Measurements from ENCODE around the gene ZC3H7A.

DNA sequence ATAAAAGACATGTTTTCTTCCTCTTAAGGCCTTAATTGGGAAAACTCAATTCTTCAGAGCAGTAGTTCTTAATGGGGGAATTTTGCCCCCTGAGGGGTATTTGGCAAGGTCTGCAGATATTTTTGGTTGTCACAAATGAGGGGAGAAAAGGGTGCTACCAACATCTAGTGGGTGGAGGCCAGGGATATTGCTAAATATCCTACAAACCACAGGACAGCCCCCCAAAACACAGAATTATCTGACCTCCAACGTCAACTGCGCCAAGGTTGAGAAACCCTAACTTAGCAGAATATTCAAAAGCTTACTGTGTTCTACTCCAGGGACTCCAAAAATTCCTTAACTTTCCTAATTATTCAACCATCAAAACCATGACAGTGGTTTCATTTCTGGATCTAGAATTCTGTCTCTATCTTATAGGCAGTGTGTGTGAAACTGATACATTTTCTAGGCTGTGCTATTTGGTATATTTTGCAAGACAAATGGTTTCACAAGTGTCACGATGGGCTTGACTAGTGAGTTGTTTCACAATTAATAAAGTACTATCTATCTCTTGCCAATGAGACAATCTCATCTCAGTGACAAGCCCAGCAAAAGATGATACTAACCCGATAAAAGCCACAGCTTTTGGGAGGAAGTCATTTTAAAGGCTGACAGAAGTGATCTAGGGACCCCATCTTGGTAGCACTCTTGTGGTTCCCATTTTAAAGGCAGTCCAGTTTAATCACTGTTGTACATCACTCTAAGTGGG is 69.1 kb downstream of the ZC3H7A start:
- TF ChIP-seq, protein P1, sequence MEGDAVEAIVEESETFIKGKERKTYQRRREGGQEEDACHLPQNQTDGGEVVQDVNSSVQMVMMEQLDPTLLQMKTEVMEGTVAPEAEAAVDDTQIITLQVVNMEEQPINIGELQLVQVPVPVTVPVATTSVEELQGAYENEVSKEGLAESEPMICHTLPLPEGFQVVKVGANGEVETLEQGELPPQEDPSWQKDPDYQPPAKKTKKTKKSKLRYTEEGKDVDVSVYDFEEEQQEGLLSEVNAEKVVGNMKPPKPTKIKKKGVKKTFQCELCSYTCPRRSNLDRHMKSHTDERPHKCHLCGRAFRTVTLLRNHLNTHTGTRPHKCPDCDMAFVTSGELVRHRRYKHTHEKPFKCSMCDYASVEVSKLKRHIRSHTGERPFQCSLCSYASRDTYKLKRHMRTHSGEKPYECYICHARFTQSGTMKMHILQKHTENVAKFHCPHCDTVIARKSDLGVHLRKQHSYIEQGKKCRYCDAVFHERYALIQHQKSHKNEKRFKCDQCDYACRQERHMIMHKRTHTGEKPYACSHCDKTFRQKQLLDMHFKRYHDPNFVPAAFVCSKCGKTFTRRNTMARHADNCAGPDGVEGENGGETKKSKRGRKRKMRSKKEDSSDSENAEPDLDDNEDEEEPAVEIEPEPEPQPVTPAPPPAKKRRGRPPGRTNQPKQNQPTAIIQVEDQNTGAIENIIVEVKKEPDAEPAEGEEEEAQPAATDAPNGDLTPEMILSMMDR (conservative IDR thresholded peaks at IDR 0.05; ENCODE audit: low read length) = no peak
- TF ChIP-seq EZH2phosphoT487 (IDR thresholded peaks at IDR 0.05; ENCODE audit: borderline replicate concordance, low read depth, low read length) = no peak
